HG02623 (cell line): ENCODE data around the gene ZDHHC14.
"Not testable (repeated sequence)": the region's sequence is repeated elsewhere in the genome, so short reads cannot be mapped to it uniquely, and the experiment has no call there.

ENCODE experiments used
- ATAC-seq: cut with Tn5 transposase; IDR thresholded peaks from one replicate; pipeline ENCODE4 v1.9.1; 2021; ENCODE audit warnings: moderate library complexity; ENCODE audit not compliant: unreplicated experiment

ZDHHC14 gene

DNA sequence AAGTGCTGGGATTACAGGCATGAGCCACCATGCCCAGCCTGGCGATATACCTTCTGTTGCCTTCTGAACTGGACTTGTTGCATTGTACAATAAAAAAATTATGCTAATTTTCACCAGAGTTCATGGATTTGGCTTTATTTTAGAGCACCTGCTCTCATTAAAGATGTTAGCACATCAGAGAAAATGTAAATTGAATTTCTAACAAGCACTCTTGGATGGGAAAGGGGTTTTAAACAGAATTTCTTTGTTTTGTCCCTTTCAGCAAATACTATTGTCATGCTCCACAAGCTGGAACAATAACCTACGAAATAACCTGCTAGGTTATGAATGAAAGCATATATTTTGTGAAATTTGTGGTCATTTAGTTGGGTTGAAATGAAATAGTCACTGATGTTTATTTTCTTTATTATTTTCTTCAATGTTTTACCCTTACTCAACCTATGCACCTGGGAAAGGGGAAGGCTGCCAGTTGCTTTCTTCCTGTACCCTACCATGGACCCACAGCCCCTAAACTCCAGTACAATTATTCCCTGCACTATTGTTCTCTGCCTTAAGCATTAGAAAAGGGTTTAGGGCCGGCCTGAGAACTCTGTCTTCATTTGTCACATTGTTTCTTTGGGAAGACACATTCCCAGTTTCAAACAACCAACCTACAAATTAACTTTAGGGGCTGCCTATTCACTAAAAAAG lies 22.2 kb downstream of the ZDHHC14 start:
- ATAC-seq, result no peak

DNA sequence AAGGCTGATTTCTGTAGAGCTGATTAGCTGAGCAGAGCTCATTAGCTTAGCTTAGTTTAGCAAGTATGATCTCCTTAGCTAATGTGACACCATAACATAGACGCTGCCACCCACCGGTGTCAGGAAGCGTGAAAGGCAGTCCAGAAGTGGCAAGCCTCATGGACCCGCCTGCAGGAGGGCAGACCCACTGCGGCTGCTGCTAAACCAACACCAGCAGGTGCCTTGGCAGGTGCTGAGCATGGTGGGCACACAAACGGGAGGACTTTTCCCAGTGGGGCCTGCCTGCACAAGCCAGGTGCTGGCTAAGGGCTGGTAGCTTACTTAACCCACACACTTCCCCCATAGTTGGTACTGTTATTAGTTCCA lies 22.7 kb downstream of the ZDHHC14 start:
- no peak for ATAC-seq

DNA sequence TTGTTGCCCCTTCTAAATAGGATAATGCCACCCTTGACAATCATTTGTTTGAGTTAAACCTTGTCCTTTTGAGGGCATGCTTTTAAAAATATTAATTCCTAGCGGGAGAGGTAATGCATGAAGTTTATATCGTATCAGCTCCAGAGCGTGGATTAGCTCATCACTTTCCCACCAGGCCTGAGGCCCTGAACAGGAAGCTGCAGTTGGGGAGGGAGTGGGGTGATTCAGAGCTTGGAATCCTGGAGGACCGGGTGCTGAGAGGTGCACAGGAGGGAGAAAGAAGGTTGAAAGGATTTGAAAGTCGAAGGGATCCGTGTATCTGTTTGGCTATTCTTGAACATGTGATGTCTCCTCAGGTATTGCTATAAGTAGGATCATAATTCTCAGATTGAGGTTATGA lies 25.0 kb downstream of the ZDHHC14 start:
- ATAC-seq, result no peak

DNA sequence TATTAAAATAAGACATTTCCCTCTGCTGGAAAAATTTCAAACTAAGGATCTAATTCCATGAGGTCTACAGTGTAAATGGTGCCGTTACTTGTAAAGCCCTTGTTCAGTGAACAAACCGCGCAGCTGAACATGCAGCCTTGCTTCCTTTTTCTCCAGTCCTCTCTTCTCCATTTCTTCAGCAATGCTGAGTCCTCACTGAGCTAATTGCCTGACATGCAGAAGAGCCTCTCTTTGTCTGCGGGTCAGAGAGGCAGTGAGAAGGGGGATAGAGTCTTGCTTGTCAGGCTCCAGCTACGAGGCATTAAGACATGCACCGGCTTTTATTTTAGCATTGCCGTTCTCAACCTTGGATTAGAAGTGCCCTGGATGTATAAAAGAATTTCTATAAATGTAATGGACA lies 25.7 kb downstream of the ZDHHC14 start:
- ATAC-seq, result no peak

DNA sequence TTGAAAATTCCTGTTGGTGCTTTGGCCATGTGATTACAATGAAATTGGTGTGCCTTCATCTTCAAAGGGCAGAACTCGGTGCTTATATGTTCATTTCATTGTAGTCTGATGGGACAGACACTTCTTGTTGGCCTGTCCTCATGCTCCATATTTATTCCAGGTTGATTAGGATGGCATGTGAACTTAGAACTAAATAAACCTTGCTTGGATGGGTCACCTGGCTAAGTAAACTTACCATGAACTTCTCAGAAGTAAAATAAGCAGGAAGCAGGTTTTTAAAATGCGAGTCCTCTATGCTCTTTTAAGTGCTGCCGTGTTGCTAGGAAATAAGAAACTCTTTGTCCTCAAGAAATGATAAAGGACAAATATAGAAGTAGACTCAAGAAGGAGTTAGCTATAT lies 26.7 kb downstream of the ZDHHC14 start:
- no peak for ATAC-seq

DNA sequence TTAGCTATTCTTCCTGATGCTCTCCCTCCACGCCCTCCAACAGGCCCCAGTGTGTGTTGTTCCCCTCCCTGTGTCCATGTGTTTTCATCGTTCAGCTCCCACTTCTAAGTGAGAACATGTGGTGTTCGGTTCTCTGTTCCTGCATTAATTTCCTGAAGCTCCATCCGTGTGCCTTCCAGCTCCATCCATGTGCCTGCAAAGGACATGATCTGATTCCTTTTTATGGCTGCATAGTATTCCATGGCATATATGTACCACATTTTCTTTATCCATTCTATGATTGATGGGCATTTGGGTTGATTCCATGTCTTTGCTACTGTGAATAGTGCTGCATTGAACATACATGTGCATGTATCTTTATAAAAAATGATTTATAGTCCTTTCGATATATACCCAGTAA lies 27.4 kb downstream of the ZDHHC14 start:
- ATAC-seq, result not testable (repeated sequence)

DNA sequence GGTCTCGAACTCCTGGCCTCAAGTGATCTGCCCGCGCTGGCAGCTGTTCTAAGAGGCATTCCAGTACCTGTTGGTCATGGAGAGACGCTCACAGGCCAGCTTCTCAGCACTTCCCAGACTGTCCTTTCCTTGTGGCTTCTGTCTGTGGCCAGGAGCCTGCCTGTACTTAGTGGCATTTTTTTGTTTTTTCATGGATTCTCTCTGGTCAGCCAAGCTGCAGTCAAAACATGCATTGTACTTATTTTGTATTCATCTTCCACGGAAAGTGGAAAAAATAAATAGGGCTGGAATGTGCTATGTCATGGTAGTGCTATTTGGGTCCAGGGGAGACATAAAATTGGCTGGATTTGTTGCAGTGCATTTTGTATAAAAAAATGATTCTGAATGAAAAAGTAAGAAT lies 29.1 kb downstream of the ZDHHC14 start:
- no peak for ATAC-seq

DNA sequence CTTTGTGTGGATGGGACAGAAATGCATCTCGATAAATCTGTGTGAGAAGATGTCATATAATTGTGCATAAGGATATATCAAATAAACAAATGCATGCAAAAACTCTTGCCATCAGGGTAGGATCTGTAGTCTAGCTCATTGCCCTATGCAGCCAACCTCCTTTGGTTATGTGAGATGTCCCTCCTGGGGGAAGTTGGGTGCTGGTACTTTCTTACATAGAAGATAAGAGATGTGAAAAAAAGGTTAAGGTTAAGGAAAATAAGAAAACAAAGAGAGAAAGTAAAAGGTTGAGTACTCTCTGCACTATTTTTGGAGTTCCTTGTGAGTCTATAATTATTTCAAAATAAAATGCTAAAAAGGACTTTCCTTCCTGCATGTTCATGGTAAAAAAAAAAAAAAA lies 30.4 kb downstream of the ZDHHC14 start:
- ATAC-seq, result no peak

DNA sequence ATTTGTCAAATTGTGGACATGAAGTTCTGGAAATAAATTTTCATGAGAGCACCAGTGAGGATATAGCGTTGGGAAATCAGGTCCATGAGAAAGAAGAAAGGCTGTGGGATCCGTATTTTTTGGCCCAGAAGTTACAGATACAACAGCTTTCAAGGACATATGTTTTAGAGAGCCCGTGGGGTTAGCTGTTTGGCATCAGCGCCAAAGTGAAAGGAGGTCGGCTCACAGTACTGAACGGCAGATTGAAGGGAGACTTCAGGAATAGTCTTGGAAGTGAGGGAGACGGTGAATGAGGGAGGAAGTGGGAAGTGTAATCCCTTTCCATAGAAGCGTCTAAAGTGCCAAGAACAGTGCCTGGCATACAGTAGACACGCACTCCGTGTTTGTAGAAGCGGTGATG lies 31.8 kb downstream of the ZDHHC14 start:
- no peak for ATAC-seq

DNA sequence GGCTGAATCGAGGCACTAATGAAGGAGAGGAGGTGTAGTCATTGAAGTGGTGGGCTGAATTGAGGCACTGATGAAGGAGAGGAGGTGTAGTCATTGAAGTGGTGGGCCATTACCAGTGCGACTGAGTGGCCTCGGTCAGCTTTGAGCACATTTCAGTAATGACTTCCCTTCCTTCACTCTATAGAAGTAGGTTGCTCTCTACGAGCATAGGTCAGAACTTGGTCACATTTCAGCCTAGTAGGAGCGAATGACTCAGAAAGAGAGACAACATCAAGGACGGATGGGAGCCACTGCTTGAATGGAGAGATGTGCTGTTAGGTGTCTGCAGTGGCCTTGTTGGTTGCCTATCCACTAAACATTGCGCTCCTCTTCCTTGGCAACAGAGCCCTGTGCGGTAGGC lies 39.5 kb downstream of the ZDHHC14 start:
- ATAC-seq, result no peak

DNA sequence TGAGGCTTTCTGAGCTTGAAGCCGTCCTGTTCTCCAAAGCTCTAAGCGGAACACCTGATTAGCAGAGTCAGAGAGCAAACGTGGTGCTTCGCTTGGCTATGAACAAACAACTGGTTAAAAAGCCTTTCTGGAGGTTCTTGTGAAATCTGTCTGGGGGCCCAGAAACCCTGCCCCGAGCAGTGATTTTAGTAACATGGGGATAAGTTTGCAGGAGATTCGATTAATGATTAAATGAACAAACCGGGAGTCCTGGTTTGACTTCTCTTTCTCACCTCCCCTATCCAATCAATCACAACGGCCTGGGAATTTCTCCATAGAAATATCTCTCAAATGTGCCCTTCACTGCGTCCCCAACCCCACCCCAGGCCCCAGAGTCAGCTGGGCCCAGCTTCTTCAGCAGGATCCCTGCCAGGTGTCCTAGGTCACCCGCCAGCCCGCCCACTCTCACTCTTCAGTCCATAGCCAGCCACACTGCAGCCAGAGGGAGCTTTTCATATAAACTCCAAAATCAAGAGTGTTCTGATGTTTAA lies 43.6 kb downstream of the ZDHHC14 start:
- no peak for ATAC-seq

DNA sequence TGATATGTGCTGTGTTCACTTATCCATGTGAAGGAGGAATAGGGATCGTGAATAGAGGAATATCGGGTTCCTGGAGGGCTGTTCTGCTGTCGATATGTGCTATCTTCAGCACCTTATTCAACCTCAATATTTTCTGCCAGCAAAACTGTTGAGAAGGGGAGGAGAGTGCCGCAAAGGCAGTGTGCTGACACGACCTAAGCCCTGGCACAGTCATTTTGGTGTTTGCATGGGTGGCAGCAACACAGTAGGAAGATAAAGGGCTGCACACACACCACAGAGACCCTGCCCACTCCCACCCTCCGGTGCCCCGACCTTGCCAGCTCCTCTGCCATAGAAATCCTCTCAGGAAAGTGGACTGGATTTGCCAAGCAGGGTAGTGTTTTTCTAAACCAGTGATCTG lies 47.0 kb downstream of the ZDHHC14 start:
- no peak for ATAC-seq

DNA sequence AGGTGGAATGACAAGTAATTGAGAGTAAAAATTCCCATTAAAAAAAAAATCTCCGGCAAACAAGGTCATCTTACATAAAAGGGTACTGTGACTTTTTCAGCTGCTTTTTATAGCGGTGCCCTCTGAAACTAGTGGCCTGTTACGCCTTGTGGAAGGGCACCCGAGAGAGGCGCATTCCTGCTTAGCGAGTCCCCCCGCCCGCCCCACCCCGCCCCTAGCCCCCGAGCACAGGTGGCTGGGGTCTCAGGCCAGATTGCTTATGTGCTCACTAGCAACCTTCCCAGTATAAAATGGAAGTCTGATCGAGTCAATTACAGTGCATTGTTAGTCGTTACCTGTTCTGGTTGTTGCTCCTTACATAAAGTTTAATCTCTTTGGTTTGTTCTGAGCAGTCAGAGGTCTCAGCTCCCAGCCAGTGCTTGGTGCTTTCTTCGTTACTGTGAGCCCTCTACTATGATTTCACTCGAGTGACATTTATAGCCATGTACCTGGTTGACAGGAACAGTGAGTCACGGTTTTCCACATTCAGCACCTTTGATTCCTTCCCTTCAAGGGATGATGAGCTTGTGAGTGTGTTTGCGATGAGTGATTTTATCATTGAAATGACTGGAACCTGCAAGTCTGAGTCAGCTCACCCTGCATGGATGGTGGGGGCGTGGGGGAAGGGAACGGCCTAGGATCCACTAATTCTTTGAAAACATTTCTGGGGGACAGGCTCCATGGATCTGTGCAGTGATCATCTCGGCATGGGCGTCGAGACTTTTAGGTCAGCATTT lies 47.6 kb downstream of the ZDHHC14 start:
- ATAC-seq, result no peak

DNA sequence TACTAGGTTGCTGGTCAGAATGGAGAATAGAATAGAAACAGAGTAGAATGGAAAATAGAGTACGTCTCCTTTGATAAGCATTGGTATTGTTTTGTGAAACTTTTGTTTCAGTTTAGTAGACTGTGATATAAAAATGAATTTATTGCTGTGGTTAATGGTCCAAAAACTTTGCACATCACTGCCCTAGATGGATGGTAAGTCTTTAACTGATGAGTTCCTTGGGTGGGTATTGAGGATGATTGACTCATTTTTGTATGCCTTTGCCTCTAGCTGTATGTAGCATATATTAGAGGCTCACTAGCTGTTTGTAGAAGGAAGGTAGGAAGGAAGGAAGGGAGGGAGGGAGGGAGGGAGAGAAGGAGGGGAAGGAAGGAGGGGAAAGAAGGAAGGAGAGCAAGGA lies 48.3 kb downstream of the ZDHHC14 start:
- ATAC-seq, result no peak

DNA sequence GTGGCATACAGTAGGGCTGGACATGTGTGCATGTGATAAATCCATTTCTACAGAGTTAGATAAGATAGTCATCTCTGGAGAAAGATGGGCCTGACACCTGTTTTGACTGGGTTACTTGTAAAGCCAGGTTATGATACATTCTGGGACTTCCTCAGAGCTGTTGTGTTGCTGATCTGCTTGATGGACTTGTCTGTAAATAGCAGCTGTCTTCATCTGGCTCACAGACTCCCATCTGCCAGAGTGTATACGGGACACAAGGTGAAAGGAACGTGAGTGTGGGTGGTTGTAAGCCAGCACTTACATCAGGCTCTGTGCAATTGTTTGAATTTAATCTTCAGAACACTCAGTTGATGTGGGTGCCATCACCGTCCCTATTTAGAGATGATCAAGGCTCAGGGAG lies 49.8 kb downstream of the ZDHHC14 start:
- ATAC-seq, result no peak

DNA sequence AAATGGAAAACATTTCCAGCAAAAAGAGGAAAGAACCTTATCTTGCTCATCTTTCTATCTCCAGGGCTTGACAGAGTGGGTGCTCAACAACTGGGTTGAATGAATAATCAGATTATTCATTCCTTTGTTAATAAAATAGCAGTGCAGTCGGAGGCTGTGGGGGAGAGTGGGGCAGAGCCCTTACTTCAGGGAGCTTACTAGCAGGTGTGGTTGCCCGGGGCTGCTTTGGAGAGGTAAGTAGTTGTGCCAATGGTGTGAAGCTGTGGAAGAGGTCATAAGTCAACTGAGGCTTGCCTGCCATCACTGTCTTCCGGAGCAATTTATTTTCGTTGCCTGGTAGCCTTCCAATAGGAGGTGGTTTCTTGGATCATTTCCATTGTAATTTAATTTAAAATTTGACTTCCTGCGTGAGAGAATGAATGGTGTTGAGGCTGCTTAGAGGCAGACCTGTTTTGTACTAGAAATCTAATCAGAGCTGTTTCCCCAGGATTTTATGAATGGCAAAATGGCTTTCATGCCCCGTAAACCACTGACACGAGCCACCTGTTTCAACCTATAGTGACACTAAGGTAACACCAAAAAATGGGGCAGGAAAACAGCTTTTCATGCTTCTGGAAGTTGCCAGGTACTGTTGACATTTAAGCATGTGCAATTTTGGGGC lies 51.4 kb downstream of the ZDHHC14 start:
- no peak for ATAC-seq

DNA sequence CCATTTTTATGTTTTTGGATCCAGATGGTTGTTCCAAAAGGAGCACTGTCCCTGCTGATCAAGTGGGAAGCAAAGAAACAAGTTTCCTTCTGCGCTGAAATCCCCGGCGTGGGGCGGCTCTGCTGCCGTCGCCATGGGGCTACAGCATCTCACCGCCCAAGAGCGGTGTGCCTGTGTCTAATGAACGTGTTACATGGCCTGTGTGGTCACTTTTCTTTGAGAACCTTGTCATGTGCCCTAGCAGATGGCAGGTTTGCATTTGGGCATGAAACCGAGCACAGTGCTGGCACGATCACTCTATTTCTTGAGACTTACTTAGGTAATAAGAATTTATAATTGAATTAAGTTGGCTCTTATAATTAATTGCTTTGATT lies 51.9 kb downstream of the ZDHHC14 start:
- ATAC-seq, result no peak

DNA sequence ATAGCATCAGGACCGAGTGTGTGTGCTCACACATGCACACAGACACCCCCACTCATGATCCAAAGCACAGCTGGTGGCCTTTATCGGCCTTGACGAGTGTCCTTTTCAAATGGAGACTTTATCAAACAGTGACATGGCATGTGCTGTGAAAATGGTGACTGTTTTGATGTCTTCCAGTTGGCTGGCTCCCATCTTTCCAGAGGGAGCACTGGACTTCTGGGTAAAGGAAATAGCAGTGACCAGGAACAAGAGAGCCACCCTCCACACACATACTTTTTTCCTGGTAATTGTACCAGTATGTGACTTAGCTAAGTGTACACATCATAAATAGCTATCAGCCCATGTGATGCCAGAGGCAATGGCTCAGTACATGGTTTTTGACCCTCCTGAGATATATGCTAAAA lies 52.7 kb downstream of the ZDHHC14 start:
- no peak for ATAC-seq

DNA sequence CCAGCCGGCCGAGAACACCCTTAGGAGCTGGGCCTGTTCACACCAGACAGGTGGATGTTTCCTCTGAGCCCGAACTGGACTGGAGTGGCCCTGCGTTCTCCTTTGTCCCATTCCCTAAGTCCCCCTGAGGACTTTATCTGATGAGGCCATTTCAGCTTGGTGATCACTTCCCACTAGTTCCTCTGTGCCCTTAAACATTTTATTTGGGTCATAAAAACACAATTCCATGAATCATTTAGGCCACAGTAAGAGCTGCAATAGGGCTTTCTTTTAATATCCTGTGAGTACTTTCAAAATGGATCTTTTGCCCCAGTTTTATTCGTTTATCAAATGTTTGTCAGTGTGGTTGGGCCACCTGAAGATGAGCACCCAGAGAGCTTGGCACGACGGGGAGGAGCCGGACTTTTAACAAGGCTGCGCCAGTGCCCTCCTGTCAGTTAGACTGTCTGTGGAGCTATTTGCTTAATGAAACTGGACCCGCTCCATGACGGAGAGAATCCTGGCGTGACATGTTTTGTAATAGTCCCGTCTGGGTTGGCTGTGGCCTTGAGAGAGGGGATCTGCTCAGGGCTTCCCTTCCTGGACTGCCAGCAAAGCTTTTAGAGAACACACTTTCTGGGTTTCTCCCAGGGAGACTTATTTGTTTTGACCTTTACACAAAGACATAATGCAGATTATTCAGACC lies 53.5 kb downstream of the ZDHHC14 start:
- ATAC-seq, result no peak

DNA sequence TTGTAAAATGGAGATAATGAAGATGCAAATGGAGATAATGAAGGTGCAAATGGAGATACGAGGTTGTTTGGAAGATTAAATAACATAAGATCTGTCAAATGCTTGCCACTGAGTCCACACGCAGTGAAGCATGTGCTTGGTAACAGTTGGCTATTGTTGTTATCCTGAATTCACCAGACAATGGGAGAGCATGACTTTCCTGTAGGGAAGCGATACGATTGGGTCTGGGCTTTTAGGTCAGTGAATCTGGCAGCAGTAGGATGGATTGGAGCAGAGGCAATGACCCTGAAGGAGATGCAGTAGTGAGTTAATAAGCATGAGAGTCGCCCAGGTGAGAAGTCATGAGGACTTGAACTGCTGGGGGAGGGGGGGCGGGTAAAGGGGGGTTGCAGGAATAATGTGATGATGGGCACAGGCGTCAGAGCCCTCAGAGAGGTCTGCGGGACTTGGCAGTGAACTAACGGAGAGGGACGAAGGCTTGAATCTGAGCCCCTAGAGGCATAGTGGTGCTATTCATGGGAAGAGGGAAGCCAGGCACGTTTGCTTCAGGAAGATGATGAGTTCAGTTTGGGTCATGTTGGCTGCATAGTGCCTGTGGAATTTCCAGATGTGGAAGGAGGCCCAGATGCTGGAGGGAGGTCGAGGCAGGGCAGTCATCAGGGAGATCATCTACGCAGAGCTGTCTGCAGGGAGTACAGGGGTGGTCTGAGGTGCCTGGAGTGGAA lies 55.4 kb downstream of the ZDHHC14 start:
- no peak for ATAC-seq

DNA sequence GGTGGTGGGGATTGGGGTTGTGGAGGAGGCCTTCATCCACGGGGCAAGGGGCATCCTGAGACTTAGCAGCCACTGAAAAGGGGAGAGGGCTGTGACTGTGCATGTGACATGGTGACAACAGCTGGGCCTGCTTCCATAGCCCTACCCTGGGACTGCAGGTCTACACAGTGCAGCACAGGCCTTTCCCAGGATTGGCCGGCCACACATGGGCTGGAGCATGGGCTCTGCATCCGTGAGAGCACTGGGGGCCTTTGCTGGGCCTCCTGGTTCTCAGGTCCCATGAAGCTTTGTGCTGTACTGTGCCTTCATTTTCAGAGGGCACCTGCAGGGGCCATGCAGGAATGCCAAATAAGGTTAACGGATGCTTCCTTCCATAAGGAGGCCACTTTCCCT lies 56.0 kb downstream of the ZDHHC14 start:
- no peak for ATAC-seq
